GM10847 (cell line): ENCODE results near the gene HBG2.
"Not testable (repeated sequence)": the region's sequence is repeated elsewhere in the genome, so short reads cannot be mapped to it uniquely, and the experiment has no call there.

Experiments used
- POLR2A ChIP-seq: IDR thresholded peaks from 2 replicates; pipeline ENCODE4 v1.6.1; 2011; ENCODE audit not compliant: insufficient read length; ENCODE audit errors: extremely low read depth

Gene HBG2

GRCh38 chr11:5266609-5267008 lies 12.0 kb upstream of the HBG2 start:
- TF ChIP-seq POLR2A, result no peak

GRCh38 chr11:5265832-5266231 lies 11.3 kb upstream of the HBG2 start:
- no peak for TF ChIP-seq POLR2A

- no peak for TF ChIP-seq POLR2A
These were observed 4.1 kb upstream of the HBG2 start for GRCh38 chr11:5258543-5259262.

- no peak for TF ChIP-seq POLR2A
These were observed 2.7 kb upstream of the HBG2 start for GRCh38 chr11:5257296-5257695.

GRCh38 chr11:5252919-5253265 lies 1.7 kb downstream of the HBG2 start:
- no peak for TF ChIP-seq POLR2A

GRCh38 chr11:5252192-5252918 lies 2.2 kb downstream of the HBG2 start:
- no peak for TF ChIP-seq POLR2A

GRCh38 chr11:5251746-5252145 lies 2.8 kb downstream of the HBG2 start:
- TF ChIP-seq POLR2A, result no peak

GRCh38 chr11:5250543-5251204 lies 3.9 kb downstream of the HBG2 start:
- TF ChIP-seq POLR2A, result no peak

- TF ChIP-seq POLR2A, result not testable (repeated sequence)
These were observed 4.7 kb downstream of the HBG2 start, which contains the start of gene HBG1 for GRCh38 chr11:5249807-5250396. Gene HBG1, minus strand, starts transcription at chr11:5249857. Its CDS starts 53 bp downstream, at chr11:5249804.

GRCh38 chr11:5247472-5248192 lies 6.9 kb downstream of the HBG2 start:
- no peak for TF ChIP-seq POLR2A

- TF ChIP-seq POLR2A, result no peak
These were observed 7.7 kb downstream of the HBG2 start for GRCh38 chr11:5246772-5247471.

GRCh38 chr11:5245155-5245554 lies 9.4 kb downstream of the HBG2 start:
- TF ChIP-seq POLR2A, result no peak

- TF ChIP-seq POLR2A, result no peak
These were observed 10.8 kb downstream of the HBG2 start for GRCh38 chr11:5243816-5244180.
